ENCODE results near the gene TLE4. TPM values are rescaled to one million over a fixed set of nuclear protein-coding genes. Genes with fewer than 3 reads are reported as not detected.

Gene TLE4
- polyA plus RNA-seq, 1 of the 3 experiments (the other 2 are of a cell fraction) = 40.4 TPM

DNA sequence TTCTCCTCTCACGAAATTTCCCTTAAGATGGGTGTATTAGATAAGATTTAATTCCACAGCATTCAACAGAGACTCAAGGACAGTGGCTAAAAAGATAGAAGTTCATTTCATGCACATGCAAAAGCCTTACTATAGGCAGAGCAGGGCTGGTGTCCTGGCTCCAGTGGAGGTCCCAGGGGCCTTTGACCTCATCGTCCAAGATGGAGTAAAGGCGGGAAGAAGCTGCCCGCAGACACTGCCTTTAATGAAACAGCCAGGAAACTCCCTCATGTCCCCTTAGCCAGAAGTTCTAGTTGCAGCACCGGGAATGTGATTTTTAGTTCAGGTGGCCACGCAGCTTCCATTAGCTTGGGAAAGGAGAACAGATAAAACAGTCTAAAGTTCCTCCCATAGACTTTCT, 190.3 kb downstream of the TLE4 start:
- H3K36me3 ChIP-seq (replicated peaks in 1 of 2; ENCODE audit: control insufficient read depth in 1 of 2, insufficient read depth in 2 of 2, low read length in 1 of 2) = no peaks in the 10 kb centered on the region
- H3K4me2 ChIP-seq = no peak overlapping the region
- no peak overlapping the region for H3K27ac ChIP-seq (ENCODE audit: low read depth in 2 of 2, low read length in 1 of 2)
- WGBS (ENCODE audit: low lambda C conversion rate) = 83% methylated on average over 6 of the region's 6 CpGs
- H2AFZ ChIP-seq (ENCODE audit: low read depth) = no peak overlapping the region
- ChIA-PET CTCF (no interaction called here), POLR2A (no interaction called here)
- peaks cover 2 to 6% of the 10 kb centered on the region in 2 experiments; a peak in 1 of 4 replicates for H3K4me1 ChIP-seq (ENCODE audit: control insufficient read depth in 1 of 2, insufficient read depth in 2 of 2, low read depth in 1 of 2, low read length in 1 of 2)
- H3F3A ChIP-seq (replicated peaks; ENCODE audit: insufficient read depth) = peaks cover 7% of the 10 kb centered on the region
- H3K9ac ChIP-seq = no peak overlapping the region
- H3K9me3 ChIP-seq = no peaks in the 10 kb centered on the region
- H3K27me3 ChIP-seq (ENCODE audit: insufficient read depth) = no peaks in the 10 kb centered on the region
- H3K4me3 ChIP-seq (ENCODE audit: low read depth in 2 of 2, low read length in 1 of 2) = no peak overlapping the region
- H3K9me2 ChIP-seq = no peaks in the 10 kb centered on the region
- H4K20me1 ChIP-seq (ENCODE audit: insufficient read depth) = no peaks in the 10 kb centered on the region
- no peak for TF ChIP-seq TCF12 (IDR thresholded peaks at IDR 0.05)
- no peak for TF ChIP-seq FOXM1 (IDR thresholded peaks at IDR 0.05; ENCODE audit: low read depth)
- TF ChIP-seq FOSL2 (IDR thresholded peaks at IDR 0.05; ENCODE audit: borderline replicate concordance, low read depth) = no peak
- no peak for TF ChIP-seq RXRA (IDR thresholded peaks at IDR 0.05; ENCODE audit: borderline replicate concordance, low read depth)
- TF ChIP-seq MXI1 (IDR thresholded peaks at IDR 0.05; ENCODE audit: low read depth, low read length) = no peak
- no peak for TF ChIP-seq NRF1 (IDR thresholded peaks at IDR 0.05; ENCODE audit: low read depth, low read length)
- no peak for TF ChIP-seq POLR2AphosphoS5 (IDR thresholded peaks at IDR 0.05; ENCODE audit: low read depth, low read length)
- DNase-seq = no peak
- H3K79me2 ChIP-seq (ENCODE audit: insufficient read depth) = no peaks in the 10 kb centered on the region

GRCh38 chr9:79763671-79764285, 192.0 kb downstream of the TLE4 start:
- Histone ChIP-seq H2AFZ (ENCODE audit: low read depth) (no peak overlapping the region), H3K27ac (ENCODE audit: low read depth in 2 of 2, low read length in 1 of 2) (peak overlapping the region in 1 of 2 experiments; percentile 58; a peak in 1 of 4 replicates), H3K27me3 (ENCODE audit: insufficient read depth) (no peaks in the 10 kb centered on the region), H3K79me2 (ENCODE audit: insufficient read depth) (no peaks in the 10 kb centered on the region), H3K4me2 (peak overlapping the region; percentile 45; the same call in 1 of the 2 replicates), H3K4me3 (ENCODE audit: low read depth in 2 of 2, low read length in 1 of 2) (no peak overlapping the region), H3K4me1 (ENCODE audit: control insufficient read depth in 1 of 2, insufficient read depth in 2 of 2, low read depth in 1 of 2, low read length in 1 of 2) (peaks cover 2 to 6% of the 10 kb centered on the region in 2 experiments; a peak in 1 of 4 replicates), H3K9me3 (no peaks in the 10 kb centered on the region), H3F3A (replicated peaks; ENCODE audit: insufficient read depth) (peaks cover 7% of the 10 kb centered on the region), H3K9ac (no peak overlapping the region; the same call in 1 of the 2 replicates), H3K9me2 (no peaks in the 10 kb centered on the region), H4K20me1 (ENCODE audit: insufficient read depth) (no peaks in the 10 kb centered on the region), H3K36me3 (replicated peaks in 1 of 2; ENCODE audit: control insufficient read depth in 1 of 2, insufficient read depth in 2 of 2, low read length in 1 of 2) (no peaks in the 10 kb centered on the region)
- TF ChIP-seq ELF1 (IDR thresholded peaks at IDR 0.05) (no peak), POLR2AphosphoS5 (IDR thresholded peaks at IDR 0.05; ENCODE audit: low read depth, low read length) (no peak), RXRA (IDR thresholded peaks at IDR 0.05; ENCODE audit: borderline replicate concordance, low read depth) (no peak), YY1 (IDR thresholded peaks at IDR 0.05; ENCODE audit: low read depth) (no peak), FOXM1 (IDR thresholded peaks at IDR 0.05; ENCODE audit: low read depth) (no peak), CHD2 (IDR thresholded peaks at IDR 0.05; ENCODE audit: low read length, partially characterized antibody) (no peak), REST (IDR thresholded peaks at IDR 0.05; ENCODE audit: low read depth, low read length) (no peak), FOXJ3 (CRISPR knock-in tag; IDR thresholded peaks at IDR 0.05) (no peak), ZBTB33 (IDR thresholded peaks at IDR 0.05; ENCODE audit: borderline replicate concordance, low read depth) (no peak), NRF1 (IDR thresholded peaks at IDR 0.05; ENCODE audit: low read depth, low read length) (no peak), MEF2A (IDR thresholded peaks at IDR 0.05; ENCODE audit: borderline replicate concordance, low read depth) (no peak), CTCF (IDR thresholded peaks at IDR 0.05) (no peak)
- POLR2A ChIA-PET = no interaction called here
- CTCF ChIA-PET = no interaction called here
- WGBS (ENCODE audit: low lambda C conversion rate) = 89% methylated on average over 6 of the region's 6 CpGs
- DNase-seq = no peak

All from SK-N-SH (cell line).